Urothelium cell line (cell line): ENCODE results near the gene TAX1BP3.

Source experiments
- DNase-seq: peaks from one replicate; pipeline ENCODE4 v3.0.0; 2011; ENCODE audit warnings: low spot score, mixed read lengths
- FAIRE-seq: peaks from 2 replicates; lab custom pipeline; 2011; peaks lifted over from hg19 to GRCh38; lab: Jason Lieb, UNC

The TAX1BP3 gene

GRCh38 chr17:3632287-3632686 lies 36.1 kb downstream of the TAX1BP3 start:
- DNase-seq (no peak), FAIRE-seq (no peak)

- DNase-seq (no peak), FAIRE-seq (no peak)
These were observed 37.6 kb downstream of the TAX1BP3 start for GRCh38 chr17:3630781-3631180.

GRCh38 chr17:3627769-3628167 lies 40.6 kb downstream of the TAX1BP3 start:
- no peak for DNase-seq
- FAIRE-seq, result no peak

- DNase-seq (no peak), FAIRE-seq (no peak)
These were observed 41.3 kb downstream of the TAX1BP3 start for GRCh38 chr17:3626831-3627768.

- FAIRE-seq (no peak), DNase-seq (no peak)
These were observed 45.3 kb downstream of the TAX1BP3 start for GRCh38 chr17:3622977-3623594.

GRCh38 chr17:3621146-3621720 lies 47.1 kb downstream of the TAX1BP3 start:
- DNase-seq (no peak), FAIRE-seq (no peak)

- DNase-seq (no peak), FAIRE-seq (no peak)
These were observed 53.1 kb downstream of the TAX1BP3 start for GRCh38 chr17:3615160-3615870.

- no peak for FAIRE-seq
These were observed 55.3 kb downstream of the TAX1BP3 start for GRCh38 chr17:3613124-3613523.

More at GRCh38 chr17:3613124-3613523, 55.3 kb downstream of the TAX1BP3 start:
- DNase-seq, result no peak
